Measurements from ENCODE around the gene PWWP2A. TPM values are rescaled to one million over a fixed set of nuclear protein-coding genes. Genes with fewer than 3 reads are reported as not detected.
A peak's percentile ranks its signal among the peaks of the same experiment; 100 is the strongest.

PWWP2A gene
- total and polyA plus RNA-seq, 2 donors (not counting 1 experiment from before 2014, with no cell fraction given), result 10.4 to 17.0 TPM

DNA sequence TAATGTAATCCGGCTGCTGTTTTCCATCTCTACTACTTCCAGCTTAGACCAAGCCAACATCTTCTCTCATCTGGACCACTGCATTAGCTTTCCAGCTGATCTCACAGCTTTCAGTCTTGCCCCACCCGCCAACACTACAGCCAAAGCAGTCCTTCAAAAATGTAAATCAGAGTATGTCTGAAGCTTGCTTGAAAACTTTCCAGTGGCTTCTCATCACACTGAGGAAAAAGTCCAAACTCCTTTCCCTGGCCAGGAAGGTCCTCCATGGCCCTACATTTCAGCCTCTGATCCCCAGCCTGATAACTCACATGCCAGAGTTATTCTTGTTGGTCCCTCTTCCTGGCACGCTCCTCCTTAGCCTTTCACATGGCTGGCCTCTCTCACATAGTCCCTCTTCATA is 71.8 kb downstream of the PWWP2A start:
- no peak for TF ChIP-seq EZH2 (IDR thresholded peaks at IDR 0.05; ENCODE audit: low read length, missing control alignments)
- TF ChIP-seq, protein P1, sequence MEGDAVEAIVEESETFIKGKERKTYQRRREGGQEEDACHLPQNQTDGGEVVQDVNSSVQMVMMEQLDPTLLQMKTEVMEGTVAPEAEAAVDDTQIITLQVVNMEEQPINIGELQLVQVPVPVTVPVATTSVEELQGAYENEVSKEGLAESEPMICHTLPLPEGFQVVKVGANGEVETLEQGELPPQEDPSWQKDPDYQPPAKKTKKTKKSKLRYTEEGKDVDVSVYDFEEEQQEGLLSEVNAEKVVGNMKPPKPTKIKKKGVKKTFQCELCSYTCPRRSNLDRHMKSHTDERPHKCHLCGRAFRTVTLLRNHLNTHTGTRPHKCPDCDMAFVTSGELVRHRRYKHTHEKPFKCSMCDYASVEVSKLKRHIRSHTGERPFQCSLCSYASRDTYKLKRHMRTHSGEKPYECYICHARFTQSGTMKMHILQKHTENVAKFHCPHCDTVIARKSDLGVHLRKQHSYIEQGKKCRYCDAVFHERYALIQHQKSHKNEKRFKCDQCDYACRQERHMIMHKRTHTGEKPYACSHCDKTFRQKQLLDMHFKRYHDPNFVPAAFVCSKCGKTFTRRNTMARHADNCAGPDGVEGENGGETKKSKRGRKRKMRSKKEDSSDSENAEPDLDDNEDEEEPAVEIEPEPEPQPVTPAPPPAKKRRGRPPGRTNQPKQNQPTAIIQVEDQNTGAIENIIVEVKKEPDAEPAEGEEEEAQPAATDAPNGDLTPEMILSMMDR (conservative IDR thresholded peaks at IDR 0.05 in 1 of 2, IDR thresholded peaks at IDR 0.05 in 1 of 2; ENCODE audit: low read depth in 1 of 2, low read length in 2 of 2), result no peak
- Histone ChIP-seq H2AFZ (ENCODE audit: low read length) (no peak overlapping the region), H3K27me3 (ENCODE audit: control insufficient read depth, insufficient read depth, low read length) (no peaks in the 10 kb centered on the region), H3K4me1 (ENCODE audit: control insufficient read depth, extremely low read depth, insufficient read depth, low read length) (no peaks in the 10 kb centered on the region), H3K4me3 (replicated peaks in 1 of 4; ENCODE audit: control extremely low read depth in 1 of 4, insufficient read depth in 1 of 4, low read depth in 3 of 4, low read length in 4 of 4) (no peak overlapping the region), H3K4me2 (ENCODE audit: extremely low read depth, insufficient read depth, low read length) (no peak overlapping the region), H3K79me2 (ENCODE audit: control insufficient read depth, insufficient read depth, low read length) (no peaks in the 10 kb centered on the region), H3K27ac (ENCODE audit: insufficient read depth, low read length) (no peak overlapping the region), H4K20me1 (ENCODE audit: control insufficient read depth, extremely low read depth, insufficient read depth, low read length) (no peaks in the 10 kb centered on the region), H3K9me3 (ENCODE audit: control insufficient read depth, insufficient read depth, low read depth, low read length) (no peaks in the 10 kb centered on the region), H3K36me3 (ENCODE audit: control insufficient read depth, insufficient read depth, low read length) (peaks cover 4% of the 10 kb centered on the region), H3K9ac (ENCODE audit: insufficient read depth, low read length) (no peak overlapping the region)
- no peak for DNase-seq (ENCODE audit: low read depth in 2 of 2)

DNA sequence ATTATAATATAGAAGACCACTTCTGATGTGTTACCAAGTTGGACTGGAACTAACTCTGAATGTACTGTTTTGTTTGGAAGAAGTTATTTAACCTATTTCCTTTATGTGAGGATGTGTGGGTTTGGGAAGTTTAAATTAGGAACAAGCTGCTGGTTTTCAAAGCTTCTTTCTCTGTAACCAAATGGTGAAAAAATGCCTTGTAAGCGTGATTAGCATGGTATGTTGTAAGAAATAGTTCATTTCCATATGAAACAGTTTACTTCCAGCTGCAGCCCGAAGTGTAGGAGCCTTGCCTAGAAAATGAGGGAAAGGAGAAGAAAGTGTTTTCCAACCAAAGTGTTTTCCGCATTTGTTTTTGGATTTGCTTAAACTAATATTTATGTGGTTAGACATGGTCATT is 74.3 kb downstream of the PWWP2A start:
- DNase-seq (ENCODE audit: low read depth in 2 of 2), result peak; percentile 19
- H4K20me1 ChIP-seq (ENCODE audit: control insufficient read depth, extremely low read depth, insufficient read depth, low read length), result no peaks in the 10 kb centered on the region
- no peak overlapping the region for H3K27ac ChIP-seq (ENCODE audit: insufficient read depth, low read length)

GRCh38 chr5:160044391-160044804 is 74.9 kb downstream of the PWWP2A start:
- Histone ChIP-seq H3K36me3 (ENCODE audit: control insufficient read depth, insufficient read depth, low read length) (peaks cover 4% of the 10 kb centered on the region), H3K4me1 (ENCODE audit: control insufficient read depth, extremely low read depth, insufficient read depth, low read length) (no peaks in the 10 kb centered on the region), H3K4me2 (ENCODE audit: extremely low read depth, insufficient read depth, low read length) (no peak overlapping the region), H3K9ac (ENCODE audit: insufficient read depth, low read length) (no peak overlapping the region), H3K27ac (ENCODE audit: insufficient read depth, low read length) (no peak overlapping the region), H4K20me1 (ENCODE audit: control insufficient read depth, extremely low read depth, insufficient read depth, low read length) (no peaks in the 10 kb centered on the region), H3K27me3 (ENCODE audit: control insufficient read depth, insufficient read depth, low read length) (no peaks in the 10 kb centered on the region), H2AFZ (ENCODE audit: low read length) (no peak overlapping the region), H3K9me3 (ENCODE audit: control insufficient read depth, insufficient read depth, low read depth, low read length) (no peaks in the 10 kb centered on the region), H3K4me3 (replicated peaks in 1 of 4; ENCODE audit: control extremely low read depth in 1 of 4, insufficient read depth in 1 of 4, low read depth in 3 of 4, low read length in 4 of 4) (no peak overlapping the region), H3K79me2 (ENCODE audit: control insufficient read depth, insufficient read depth, low read length) (no peaks in the 10 kb centered on the region)
- DNase-seq (ENCODE audit: low read depth in 2 of 2), result no peak
- TF ChIP-seq EZH2 (IDR thresholded peaks at IDR 0.05; ENCODE audit: low read length, missing control alignments), result no peak
- TF ChIP-seq, protein P1 (conservative IDR thresholded peaks at IDR 0.05 in 1 of 2, IDR thresholded peaks at IDR 0.05 in 1 of 2; ENCODE audit: low read depth in 1 of 2, low read length in 2 of 2), result no peak

More for the DNA sequence above, 74.3 kb downstream of the PWWP2A start:
- Histone ChIP-seq H3K79me2 (ENCODE audit: control insufficient read depth, insufficient read depth, low read length) (no peaks in the 10 kb centered on the region), H3K4me1 (ENCODE audit: control insufficient read depth, extremely low read depth, insufficient read depth, low read length) (no peaks in the 10 kb centered on the region), H3K9ac (ENCODE audit: insufficient read depth, low read length) (no peak overlapping the region), H3K4me3 (replicated peaks in 1 of 4; ENCODE audit: control extremely low read depth in 1 of 4, insufficient read depth in 1 of 4, low read depth in 3 of 4, low read length in 4 of 4) (no peak overlapping the region), H2AFZ (ENCODE audit: low read length) (no peak overlapping the region), H3K9me3 (ENCODE audit: control insufficient read depth, insufficient read depth, low read depth, low read length) (no peaks in the 10 kb centered on the region), H3K27me3 (ENCODE audit: control insufficient read depth, insufficient read depth, low read length) (no peaks in the 10 kb centered on the region), H3K4me2 (ENCODE audit: extremely low read depth, insufficient read depth, low read length) (no peak overlapping the region), H3K36me3 (ENCODE audit: control insufficient read depth, insufficient read depth, low read length) (peaks cover 4% of the 10 kb centered on the region)
- TF ChIP-seq, protein P1 (conservative IDR thresholded peaks at IDR 0.05 in 1 of 2, IDR thresholded peaks at IDR 0.05 in 1 of 2; ENCODE audit: low read depth in 1 of 2, low read length in 2 of 2), result no peak
- no peak for TF ChIP-seq EZH2 (IDR thresholded peaks at IDR 0.05; ENCODE audit: low read length, missing control alignments)

Data from fibroblast of lung (primary cell).